Omental fat pad (tissue), 4 donors: ENCODE data around the gene WFIKKN2. TPM values are rescaled to one million over a fixed set of nuclear protein-coding genes. Genes with fewer than 3 reads are reported as not detected.
A peak's percentile ranks its signal among the peaks of the same experiment; 100 is the strongest.

Source experiments
- ATAC-seq: fragments of 150-250 bp; one replicate; pipeline ENCODE4 v1.9.1; 2016; ENCODE audit warnings: mild to moderate bottlenecking, moderate library complexity; ENCODE audit not compliant: low FRiP score
- DNase-seq: peaks from one replicate; pipeline ENCODE4 v3.0.0-alpha.2; 2019; ENCODE audit warnings: low spot score
- CTCF ChIP-seq, 3 donors: fragments of 450-650 bp; IDR thresholded peaks; one replicate each; pipeline ENCODE4 v1.5.1; 2016 to 2017; ENCODE audit warnings: antibody characterized with exemption in 3 of 3, mild to moderate bottlenecking in 3 of 3, moderate library complexity in 2 of 3
- total RNA-seq, 4 donors: library from RNA; depleted of rRNA; stranded (reverse); fragments of >200 nt; gene quantifications; one replicate each; pipeline ENCODE4 v1.1.0, GENCODE V29; 2016

The WFIKKN2 gene
- total RNA-seq, 4 donors from 2014 or later: 0.09 to 0.24 TPM; not detected in 2

GRCh38 chr17:50808888-50809287, 26.5 kb upstream of the WFIKKN2 start:
- DNase-seq: no peak
- TF ChIP-seq CTCF (IDR thresholded peaks at IDR 0.05): no peak
- no peak for ATAC-seq

- no peak for TF ChIP-seq CTCF (IDR thresholded peaks at IDR 0.05)
- DNase-seq: no peak
- no peak for ATAC-seq
Measured at GRCh38 chr17:50813583-50813982, 21.8 kb upstream of the WFIKKN2 start.

GRCh38 chr17:50815400-50815799, 20.0 kb upstream of the WFIKKN2 start:
- DNase-seq (no peak), ATAC-seq (no peak)
- TF ChIP-seq CTCF (IDR thresholded peaks at IDR 0.05): no peak

- DNase-seq (no peak), ATAC-seq (no peak)
- TF ChIP-seq CTCF (IDR thresholded peaks at IDR 0.05): no peak
Measured at GRCh38 chr17:50816271-50816670, 19.1 kb upstream of the WFIKKN2 start.

GRCh38 chr17:50816771-50817751, 18.3 kb upstream of the WFIKKN2 start:
- peak in 2 of 3 donors; percentile 9 to 20 for TF ChIP-seq CTCF (IDR thresholded peaks at IDR 0.05)
- no peak for DNase-seq
- ATAC-seq: peak; percentile 52

- ATAC-seq (no peak), DNase-seq (no peak)
- no peak for TF ChIP-seq CTCF (IDR thresholded peaks at IDR 0.05)
Measured at GRCh38 chr17:50817838-50818237, 17.5 kb upstream of the WFIKKN2 start.

- DNase-seq: no peak
- ATAC-seq: no peak
- no peak for TF ChIP-seq CTCF (IDR thresholded peaks at IDR 0.05)
Measured at GRCh38 chr17:50818261-50818660, 17.1 kb upstream of the WFIKKN2 start.
